HEK293 (cell line): ENCODE results near the gene CTNNA2.

Experiments used
- CTCF ChIA-PET: fragments of 350-600 bp; formaldehyde crosslinking; extraction: SDS; loops from one replicate; lab custom pipeline; 2021; ENCODE audit warnings: antibody characterized with exemption; lab: Yijun Ruan, JAX
- POLR2A ChIA-PET: fragments of 300-600 bp; formaldehyde crosslinking; extraction: SDS; loops from one replicate; lab custom pipeline; 2020; ENCODE audit warnings: antibody characterized with exemption, inconsistent platforms; lab: Yijun Ruan, JAX
- H3K27ac ChIP-seq: fragments of 200-500 bp; sonication (Bioruptor generic); 2 replicates; pipeline ENCODE4 v1.5.1; 2014; ENCODE audit warnings: low read depth, low read length, control low read depth, inconsistent platforms; ENCODE audit errors: extremely low read depth
- H3K36me3 ChIP-seq, 2 experiments: fragments of 200-500 bp in 1 of 2; sonication (Bioruptor generic) in 1 of 2; 1 replicate in 1 of 2; 2 replicates in 1 of 2; pipeline ENCODE4 v1.5.1; 2014 to 2017; ENCODE audit warnings: inconsistent platforms in 2 of 2, low read length in 2 of 2; ENCODE audit not compliant: control insufficient read depth in 2 of 2, insufficient read depth in 1 of 2
- H3K4me1 ChIP-seq: fragments of 200-500 bp; sonication (Bioruptor generic); 2 replicates; pipeline ENCODE4 v1.5.1; 2014; ENCODE audit warnings: mild to moderate bottlenecking, low read length, inconsistent platforms; ENCODE audit not compliant: control insufficient read depth, insufficient read depth
- H3K4me3 ChIP-seq: 2 replicates; pipeline ENCODE4 v1.5.1; 2011; ENCODE audit warnings: low read depth, mild to moderate bottlenecking, control low read depth, low read length, moderate library complexity
- H3K9me3 ChIP-seq: fragments of 200-500 bp; sonication (Bioruptor generic); 2 replicates; pipeline ENCODE4 v1.5.1; 2014; ENCODE audit warnings: low read depth, low read length, inconsistent platforms; ENCODE audit not compliant: control insufficient read depth, insufficient read depth
- KLF10 ChIP-seq: fragments of 450-650 bp; IDR thresholded peaks from 2 replicates; pipeline ENCODE4 v1.5.1; 2018; ENCODE audit warnings: missing biosample characterization, mild to moderate bottlenecking, missing genetic modification characterization
- OSR2 ChIP-seq: fragments of 450-650 bp; formaldehyde crosslinking; IDR thresholded peaks from 2 replicates; pipeline ENCODE4 v1.5.1; 2016; ENCODE audit warnings: missing biosample characterization, missing genetic modification characterization
- RBAK ChIP-seq: fragments of 450-650 bp; formaldehyde crosslinking; IDR thresholded peaks from 2 replicates; pipeline ENCODE4 v1.5.1; 2016; ENCODE audit warnings: missing biosample characterization, missing genetic modification characterization
- SALL2 ChIP-seq: fragments of 450-650 bp; formaldehyde crosslinking; IDR thresholded peaks from 2 replicates; pipeline ENCODE4 v1.5.0; 2017; ENCODE audit warnings: missing biosample characterization, mild to moderate bottlenecking, missing genetic modification characterization, borderline replicate concordance
- YY1 ChIP-seq: fragments of 450-650 bp; formaldehyde crosslinking; IDR thresholded peaks from 2 replicates; pipeline ENCODE4 v1.5.1; 2018; ENCODE audit warnings: missing biosample characterization, missing genetic modification characterization
- ZNF10 ChIP-seq: fragments of 450-650 bp; formaldehyde crosslinking; IDR thresholded peaks from 2 replicates; pipeline ENCODE4 v1.5.1; 2017; ENCODE audit warnings: missing biosample characterization, missing genetic modification characterization
- ZNF221 ChIP-seq: fragments of 450-650 bp; formaldehyde crosslinking; IDR thresholded peaks from 2 replicates; pipeline ENCODE4 v1.5.1; 2017; ENCODE audit warnings: missing biosample characterization, missing genetic modification characterization, borderline replicate concordance
- ZNF335 ChIP-seq: fragments of 450-650 bp; formaldehyde crosslinking; conservative IDR thresholded peaks from 2 replicates; pipeline ENCODE4 v1.5.1; 2016; ENCODE audit warnings: missing biosample characterization, missing genetic modification characterization
- ZNF433 ChIP-seq: fragments of 450-650 bp; formaldehyde crosslinking; IDR thresholded peaks from 2 replicates; pipeline ENCODE4 v1.5.1; 2016; ENCODE audit warnings: missing biosample characterization, missing genetic modification characterization, low read depth
- ZNF48 ChIP-seq: fragments of 450-650 bp; formaldehyde crosslinking; IDR thresholded peaks from 2 replicates; pipeline ENCODE4 v1.5.1; 2016; ENCODE audit warnings: missing biosample characterization, missing genetic modification characterization
- ZNF529 ChIP-seq: fragments of 450-650 bp; formaldehyde crosslinking; IDR thresholded peaks from 2 replicates; pipeline ENCODE4 v1.5.1; 2017; ENCODE audit warnings: missing genetic modification characterization, missing biosample characterization; ENCODE audit not compliant: insufficient replicate concordance
- ZNF555 ChIP-seq: fragments of 450-650 bp; formaldehyde crosslinking; conservative IDR thresholded peaks from 2 replicates; pipeline ENCODE4 v1.5.1; 2017; ENCODE audit warnings: missing biosample characterization, mild to moderate bottlenecking, missing genetic modification characterization, inconsistent platforms
- ZNF747 ChIP-seq: fragments of 450-650 bp; formaldehyde crosslinking; IDR thresholded peaks from 2 replicates; pipeline ENCODE4 v1.5.1; 2016; ENCODE audit warnings: missing biosample characterization, missing genetic modification characterization
- ZNF776 ChIP-seq: fragments of 450-650 bp; formaldehyde crosslinking; IDR thresholded peaks from 2 replicates; pipeline ENCODE4 v1.5.0; 2017; ENCODE audit warnings: missing biosample characterization, missing genetic modification characterization, borderline replicate concordance
- TF ChIP-seq, protein P1 (sequence below): fragments of 450-650 bp; IDR thresholded peaks from 2 replicates; pipeline ENCODE4 v1.5.1; 2018; ENCODE audit warnings: missing biosample characterization, mild to moderate bottlenecking, missing genetic modification characterization
- TF ChIP-seq, protein P2 (sequence below): fragments of 450-650 bp; formaldehyde crosslinking; IDR thresholded peaks from 2 replicates; pipeline ENCODE4 v1.5.1; 2017; ENCODE audit warnings: missing biosample characterization, missing genetic modification characterization
- TF ChIP-seq, protein P3 (sequence below): fragments of 450-650 bp; formaldehyde crosslinking; IDR thresholded peaks from 2 replicates; pipeline ENCODE4 v1.5.1; 2016; ENCODE audit warnings: missing biosample characterization, missing genetic modification characterization
- TF ChIP-seq, protein P4 (sequence below): fragments of 450-650 bp; formaldehyde crosslinking; IDR thresholded peaks from 2 replicates; pipeline ENCODE4 v1.5.1; 2016; ENCODE audit warnings: missing biosample characterization, missing genetic modification characterization, low read depth
- TF ChIP-seq, protein P5 (sequence below): fragments of 450-650 bp; formaldehyde crosslinking; IDR thresholded peaks from 2 replicates; pipeline ENCODE4 v1.5.1; 2016; ENCODE audit warnings: missing biosample characterization, missing genetic modification characterization
- TF ChIP-seq, protein P6 (sequence below): fragments of 450-650 bp; formaldehyde crosslinking; IDR thresholded peaks from 2 replicates; pipeline ENCODE4 v1.5.1; 2016; ENCODE audit warnings: missing biosample characterization, missing genetic modification characterization
- TF ChIP-seq, protein P7 (sequence below): fragments of 450-650 bp; formaldehyde crosslinking; conservative IDR thresholded peaks from 2 replicates; pipeline ENCODE4 v1.5.1; 2016; ENCODE audit warnings: low read depth, missing biosample characterization, missing genetic modification characterization

Gene CTNNA2

DNA sequence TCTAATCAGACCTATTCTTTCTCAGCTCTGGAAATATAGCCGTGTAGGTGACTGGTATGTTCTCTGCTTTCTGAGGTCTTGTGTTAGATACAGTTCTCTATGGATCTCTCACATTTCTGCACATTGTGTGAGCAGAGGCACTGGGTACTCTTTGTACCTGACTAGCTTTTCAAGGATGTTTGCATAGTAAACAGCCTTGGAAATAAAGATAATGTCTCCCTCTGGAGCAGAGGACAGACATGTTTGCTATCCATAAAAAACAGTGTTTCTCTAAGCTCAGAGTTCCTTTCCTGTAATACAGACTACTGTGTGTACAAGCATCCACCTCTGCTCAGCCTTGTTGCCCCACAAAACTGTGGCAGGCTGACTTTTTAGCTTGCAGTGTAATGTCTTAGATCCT lies 279.2 kb downstream of the CTNNA2 start (continued):
- no peak for TF ChIP-seq ZNF529 (tag by site-specific recombination)
- TF ChIP-seq, protein P1, sequence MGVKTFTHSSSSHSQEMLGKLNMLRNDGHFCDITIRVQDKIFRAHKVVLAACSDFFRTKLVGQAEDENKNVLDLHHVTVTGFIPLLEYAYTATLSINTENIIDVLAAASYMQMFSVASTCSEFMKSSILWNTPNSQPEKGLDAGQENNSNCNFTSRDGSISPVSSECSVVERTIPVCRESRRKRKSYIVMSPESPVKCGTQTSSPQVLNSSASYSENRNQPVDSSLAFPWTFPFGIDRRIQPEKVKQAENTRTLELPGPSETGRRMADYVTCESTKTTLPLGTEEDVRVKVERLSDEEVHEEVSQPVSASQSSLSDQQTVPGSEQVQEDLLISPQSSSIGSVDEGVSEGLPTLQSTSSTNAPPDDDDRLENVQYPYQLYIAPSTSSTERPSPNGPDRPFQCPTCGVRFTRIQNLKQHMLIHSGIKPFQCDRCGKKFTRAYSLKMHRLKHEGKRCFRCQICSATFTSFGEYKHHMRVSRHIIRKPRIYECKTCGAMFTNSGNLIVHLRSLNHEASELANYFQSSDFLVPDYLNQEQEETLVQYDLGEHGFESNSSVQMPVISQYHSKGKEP (tag by site-specific recombination), result no peak

DNA sequence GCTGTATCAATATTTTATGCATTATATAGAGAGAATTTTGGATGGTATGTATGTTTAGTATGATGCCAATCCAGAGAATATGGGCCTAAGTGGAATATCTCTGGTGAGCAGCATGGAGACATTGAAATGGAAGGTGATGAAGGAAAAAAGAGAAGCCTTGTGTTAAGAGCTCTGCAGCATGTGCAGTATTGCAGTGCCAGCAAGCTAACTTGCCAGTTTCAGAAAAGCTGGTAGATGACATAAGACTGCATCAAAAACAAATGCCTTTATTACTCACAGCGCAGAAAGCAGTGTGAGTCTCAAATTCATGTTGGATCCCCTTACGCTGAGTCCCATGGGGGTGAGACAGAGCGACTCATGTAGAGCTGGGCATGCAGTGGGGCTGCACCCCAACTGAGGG lies 280.2 kb downstream of the CTNNA2 start:
- POLR2A ChIA-PET, result no interaction called here
- TF ChIP-seq ZNF433 (no peak), ZNF221 (tag by site-specific recombination) (no peak), ZNF335 (tag by site-specific recombination) (no peak), ZNF48 (tag by site-specific recombination) (no peak), RBAK (tag by site-specific recombination) (no peak), ZNF776 (tag by site-specific recombination) (no peak), ZNF10 (tag by site-specific recombination) (no peak), ZNF555 (tag by site-specific recombination) (no peak), SALL2 (tag by site-specific recombination) (no peak), OSR2 (tag by site-specific recombination) (no peak), KLF10 (no peak), YY1 (no peak), ZNF747 (no peak)
- TF ChIP-seq, protein P2, sequence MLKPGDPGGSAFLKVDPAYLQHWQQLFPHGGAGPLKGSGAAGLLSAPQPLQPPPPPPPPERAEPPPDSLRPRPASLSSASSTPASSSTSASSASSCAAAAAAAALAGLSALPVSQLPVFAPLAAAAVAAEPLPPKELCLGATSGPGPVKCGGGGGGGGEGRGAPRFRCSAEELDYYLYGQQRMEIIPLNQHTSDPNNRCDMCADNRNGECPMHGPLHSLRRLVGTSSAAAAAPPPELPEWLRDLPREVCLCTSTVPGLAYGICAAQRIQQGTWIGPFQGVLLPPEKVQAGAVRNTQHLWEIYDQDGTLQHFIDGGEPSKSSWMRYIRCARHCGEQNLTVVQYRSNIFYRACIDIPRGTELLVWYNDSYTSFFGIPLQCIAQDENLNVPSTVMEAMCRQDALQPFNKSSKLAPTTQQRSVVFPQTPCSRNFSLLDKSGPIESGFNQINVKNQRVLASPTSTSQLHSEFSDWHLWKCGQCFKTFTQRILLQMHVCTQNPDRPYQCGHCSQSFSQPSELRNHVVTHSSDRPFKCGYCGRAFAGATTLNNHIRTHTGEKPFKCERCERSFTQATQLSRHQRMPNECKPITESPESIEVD (tag by site-specific recombination), result no peak
- TF ChIP-seq, protein P3, sequence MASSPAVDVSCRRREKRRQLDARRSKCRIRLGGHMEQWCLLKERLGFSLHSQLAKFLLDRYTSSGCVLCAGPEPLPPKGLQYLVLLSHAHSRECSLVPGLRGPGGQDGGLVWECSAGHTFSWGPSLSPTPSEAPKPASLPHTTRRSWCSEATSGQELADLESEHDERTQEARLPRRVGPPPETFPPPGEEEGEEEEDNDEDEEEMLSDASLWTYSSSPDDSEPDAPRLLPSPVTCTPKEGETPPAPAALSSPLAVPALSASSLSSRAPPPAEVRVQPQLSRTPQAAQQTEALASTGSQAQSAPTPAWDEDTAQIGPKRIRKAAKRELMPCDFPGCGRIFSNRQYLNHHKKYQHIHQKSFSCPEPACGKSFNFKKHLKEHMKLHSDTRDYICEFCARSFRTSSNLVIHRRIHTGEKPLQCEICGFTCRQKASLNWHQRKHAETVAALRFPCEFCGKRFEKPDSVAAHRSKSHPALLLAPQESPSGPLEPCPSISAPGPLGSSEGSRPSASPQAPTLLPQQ (tag by site-specific recombination), result no peak
- TF ChIP-seq, protein P4, sequence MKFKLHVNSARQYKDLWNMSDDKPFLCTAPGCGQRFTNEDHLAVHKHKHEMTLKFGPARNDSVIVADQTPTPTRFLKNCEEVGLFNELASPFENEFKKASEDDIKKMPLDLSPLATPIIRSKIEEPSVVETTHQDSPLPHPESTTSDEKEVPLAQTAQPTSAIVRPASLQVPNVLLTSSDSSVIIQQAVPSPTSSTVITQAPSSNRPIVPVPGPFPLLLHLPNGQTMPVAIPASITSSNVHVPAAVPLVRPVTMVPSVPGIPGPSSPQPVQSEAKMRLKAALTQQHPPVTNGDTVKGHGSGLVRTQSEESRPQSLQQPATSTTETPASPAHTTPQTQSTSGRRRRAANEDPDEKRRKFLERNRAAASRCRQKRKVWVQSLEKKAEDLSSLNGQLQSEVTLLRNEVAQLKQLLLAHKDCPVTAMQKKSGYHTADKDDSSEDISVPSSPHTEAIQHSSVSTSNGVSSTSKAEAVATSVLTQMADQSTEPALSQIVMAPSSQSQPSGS (tag by site-specific recombination), result no peak
- TF ChIP-seq, protein P5, sequence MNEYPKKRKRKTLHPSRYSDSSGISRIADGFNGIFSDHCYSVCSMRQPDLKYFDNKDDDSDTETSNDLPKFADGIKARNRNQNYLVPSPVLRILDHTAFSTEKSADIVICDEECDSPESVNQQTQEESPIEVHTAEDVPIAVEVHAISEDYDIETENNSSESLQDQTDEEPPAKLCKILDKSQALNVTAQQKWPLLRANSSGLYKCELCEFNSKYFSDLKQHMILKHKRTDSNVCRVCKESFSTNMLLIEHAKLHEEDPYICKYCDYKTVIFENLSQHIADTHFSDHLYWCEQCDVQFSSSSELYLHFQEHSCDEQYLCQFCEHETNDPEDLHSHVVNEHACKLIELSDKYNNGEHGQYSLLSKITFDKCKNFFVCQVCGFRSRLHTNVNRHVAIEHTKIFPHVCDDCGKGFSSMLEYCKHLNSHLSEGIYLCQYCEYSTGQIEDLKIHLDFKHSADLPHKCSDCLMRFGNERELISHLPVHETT (tag by site-specific recombination), result no peak
- TF ChIP-seq, protein P6, sequence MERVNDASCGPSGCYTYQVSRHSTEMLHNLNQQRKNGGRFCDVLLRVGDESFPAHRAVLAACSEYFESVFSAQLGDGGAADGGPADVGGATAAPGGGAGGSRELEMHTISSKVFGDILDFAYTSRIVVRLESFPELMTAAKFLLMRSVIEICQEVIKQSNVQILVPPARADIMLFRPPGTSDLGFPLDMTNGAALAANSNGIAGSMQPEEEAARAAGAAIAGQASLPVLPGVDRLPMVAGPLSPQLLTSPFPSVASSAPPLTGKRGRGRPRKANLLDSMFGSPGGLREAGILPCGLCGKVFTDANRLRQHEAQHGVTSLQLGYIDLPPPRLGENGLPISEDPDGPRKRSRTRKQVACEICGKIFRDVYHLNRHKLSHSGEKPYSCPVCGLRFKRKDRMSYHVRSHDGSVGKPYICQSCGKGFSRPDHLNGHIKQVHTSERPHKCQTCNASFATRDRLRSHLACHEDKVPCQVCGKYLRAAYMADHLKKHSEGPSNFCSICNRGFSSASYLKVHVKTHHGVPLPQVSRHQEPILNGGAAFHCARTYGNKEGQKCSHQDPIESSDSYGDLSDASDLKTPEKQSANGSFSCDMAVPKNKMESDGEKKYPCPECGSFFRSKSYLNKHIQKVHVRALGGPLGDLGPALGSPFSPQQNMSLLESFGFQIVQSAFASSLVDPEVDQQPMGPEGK (tag by site-specific recombination), result no peak
- TF ChIP-seq, protein P7, sequence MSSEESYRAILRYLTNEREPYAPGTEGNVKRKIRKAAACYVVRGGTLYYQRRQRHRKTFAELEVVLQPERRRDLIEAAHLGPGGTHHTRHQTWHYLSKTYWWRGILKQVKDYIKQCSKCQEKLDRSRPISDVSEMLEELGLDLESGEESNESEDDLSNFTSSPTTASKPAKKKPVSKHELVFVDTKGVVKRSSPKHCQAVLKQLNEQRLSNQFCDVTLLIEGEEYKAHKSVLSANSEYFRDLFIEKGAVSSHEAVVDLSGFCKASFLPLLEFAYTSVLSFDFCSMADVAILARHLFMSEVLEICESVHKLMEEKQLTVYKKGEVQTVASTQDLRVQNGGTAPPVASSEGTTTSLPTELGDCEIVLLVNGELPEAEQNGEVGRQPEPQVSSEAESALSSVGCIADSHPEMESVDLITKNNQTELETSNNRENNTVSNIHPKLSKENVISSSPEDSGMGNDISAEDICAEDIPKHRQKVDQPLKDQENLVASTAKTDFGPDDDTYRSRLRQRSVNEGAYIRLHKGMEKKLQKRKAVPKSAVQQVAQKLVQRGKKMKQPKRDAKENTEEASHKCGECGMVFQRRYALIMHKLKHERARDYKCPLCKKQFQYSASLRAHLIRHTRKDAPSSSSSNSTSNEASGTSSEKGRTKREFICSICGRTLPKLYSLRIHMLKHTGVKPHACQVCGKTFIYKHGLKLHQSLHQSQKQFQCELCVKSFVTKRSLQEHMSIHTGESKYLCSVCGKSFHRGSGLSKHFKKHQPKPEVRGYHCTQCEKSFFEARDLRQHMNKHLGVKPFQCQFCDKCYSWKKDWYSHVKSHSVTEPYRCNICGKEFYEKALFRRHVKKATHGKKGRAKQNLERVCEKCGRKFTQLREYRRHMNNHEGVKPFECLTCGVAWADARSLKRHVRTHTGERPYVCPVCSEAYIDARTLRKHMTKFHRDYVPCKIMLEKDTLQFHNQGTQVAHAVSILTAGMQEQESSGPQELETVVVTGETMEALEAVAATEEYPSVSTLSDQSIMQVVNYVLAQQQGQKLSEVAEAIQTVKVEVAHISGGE (tag by site-specific recombination), result no peak
- no peaks in the 10 kb centered on the region for H3K36me3 ChIP-seq
- CTCF ChIA-PET, result interaction anchor here (0.6 kb wide), 1 partner anchor 284 kb away, joined by 4 read pairs; no protein-coding TSS in a partner anchor
- no peak overlapping the region for H3K27ac ChIP-seq
- no peak overlapping the region for H3K4me3 ChIP-seq
- no peaks in the 10 kb centered on the region for H3K4me1 ChIP-seq
- H3K9me3 ChIP-seq, result no peaks in the 10 kb centered on the region
